HL-60 (cell line): ENCODE results near the gene TENM4.

Experiments used
- DNase-seq, 2 experiments: peaks; one replicate each; pipeline ENCODE4 v3.0.0-alpha.2; 2010 to 2020; ENCODE audit warnings: low read depth in 1 of 2, low spot score in 1 of 2
- H3K27ac ChIP-seq: fragments of 250-450 bp; sonication (Bioruptor Pico); replicated peaks from 2 replicates; pipeline ENCODE4 v1.5.1; 2020; ENCODE audit warnings: mild to moderate bottlenecking, moderate library complexity
- H3K27me3 ChIP-seq: fragments of 250-450 bp; sonication (Bioruptor Pico); 2 replicates; pipeline ENCODE4 v1.5.1; 2021; ENCODE audit warnings: mild to moderate bottlenecking, moderate library complexity; ENCODE audit not compliant: insufficient read depth, poor library complexity, severe bottlenecking
- H3K4me3 ChIP-seq: replicated peaks from 2 replicates; pipeline ENCODE4 v1.5.1; 2011; ENCODE audit warnings: mild to moderate bottlenecking, control low read depth, low read length; ENCODE audit not compliant: insufficient read depth
- GABPA ChIP-seq: IDR thresholded peaks from 2 replicates; pipeline ENCODE4 v1.6.1; 2012; ENCODE audit warnings: low read depth
- POLR2AphosphoS5 ChIP-seq: IDR thresholded peaks from 2 replicates; pipeline ENCODE4 v1.6.1; 2012; ENCODE audit warnings: low read depth
- SPI1 ChIP-seq: IDR thresholded peaks from 2 replicates; pipeline ENCODE4 v1.6.1; 2012; ENCODE audit warnings: low read depth, mild to moderate bottlenecking, borderline replicate concordance
- TF ChIP-seq, protein P1 (sequence below): IDR thresholded peaks from one replicate; pipeline ENCODE4 v1.5.1; 2011; ENCODE audit warnings: low read length, control low read depth, inconsistent platforms; ENCODE audit not compliant: insufficient read depth
- TF ChIP-seq, protein P2 (sequence below): IDR thresholded peaks from 2 replicates; pipeline ENCODE4 v1.6.1; 2012; ENCODE audit warnings: low read depth; ENCODE audit not compliant: insufficient replicate concordance

Gene TENM4

DNA sequence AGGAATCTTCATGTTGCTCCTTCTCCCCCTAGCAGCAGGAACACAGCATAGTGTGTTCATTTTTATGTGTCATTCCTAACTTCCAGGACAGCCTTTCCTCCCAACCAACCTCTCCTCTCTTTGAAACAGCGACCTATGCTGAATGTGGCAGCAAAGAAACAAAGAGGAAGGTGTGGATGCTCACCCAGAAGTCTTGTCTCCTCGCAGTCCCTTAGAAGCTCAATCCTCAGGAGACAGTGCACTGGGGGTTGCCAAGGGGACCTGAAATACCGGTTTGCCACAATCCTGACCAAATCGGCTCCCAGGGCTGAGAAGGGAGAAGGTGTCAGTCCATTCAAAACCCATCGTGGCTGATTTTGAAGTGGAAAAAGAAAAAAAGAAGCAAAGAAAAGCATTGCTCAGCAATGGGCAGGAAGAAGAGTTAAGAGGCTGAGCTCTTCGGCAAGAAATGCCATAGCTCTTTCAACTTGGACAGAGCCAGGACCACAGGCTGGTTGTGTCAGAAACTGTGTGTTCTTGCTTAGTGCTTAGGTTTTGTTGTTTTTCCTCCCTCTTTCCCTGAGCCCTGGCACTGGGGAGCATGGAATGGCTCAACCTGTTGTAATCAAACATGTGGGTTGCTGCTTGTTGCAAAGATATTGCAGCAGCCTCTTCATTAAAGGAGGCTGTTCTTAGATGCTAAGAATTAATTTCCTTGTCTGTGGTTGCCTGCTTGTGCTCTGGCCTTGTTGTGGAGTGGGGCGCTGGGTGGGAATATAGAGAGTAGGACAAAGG, 30.4 kb upstream of the TENM4 start:
- no peak overlapping the region for H3K4me3 ChIP-seq
- TF ChIP-seq, protein P1, sequence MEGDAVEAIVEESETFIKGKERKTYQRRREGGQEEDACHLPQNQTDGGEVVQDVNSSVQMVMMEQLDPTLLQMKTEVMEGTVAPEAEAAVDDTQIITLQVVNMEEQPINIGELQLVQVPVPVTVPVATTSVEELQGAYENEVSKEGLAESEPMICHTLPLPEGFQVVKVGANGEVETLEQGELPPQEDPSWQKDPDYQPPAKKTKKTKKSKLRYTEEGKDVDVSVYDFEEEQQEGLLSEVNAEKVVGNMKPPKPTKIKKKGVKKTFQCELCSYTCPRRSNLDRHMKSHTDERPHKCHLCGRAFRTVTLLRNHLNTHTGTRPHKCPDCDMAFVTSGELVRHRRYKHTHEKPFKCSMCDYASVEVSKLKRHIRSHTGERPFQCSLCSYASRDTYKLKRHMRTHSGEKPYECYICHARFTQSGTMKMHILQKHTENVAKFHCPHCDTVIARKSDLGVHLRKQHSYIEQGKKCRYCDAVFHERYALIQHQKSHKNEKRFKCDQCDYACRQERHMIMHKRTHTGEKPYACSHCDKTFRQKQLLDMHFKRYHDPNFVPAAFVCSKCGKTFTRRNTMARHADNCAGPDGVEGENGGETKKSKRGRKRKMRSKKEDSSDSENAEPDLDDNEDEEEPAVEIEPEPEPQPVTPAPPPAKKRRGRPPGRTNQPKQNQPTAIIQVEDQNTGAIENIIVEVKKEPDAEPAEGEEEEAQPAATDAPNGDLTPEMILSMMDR, result no peak
- TF ChIP-seq, protein P2, sequence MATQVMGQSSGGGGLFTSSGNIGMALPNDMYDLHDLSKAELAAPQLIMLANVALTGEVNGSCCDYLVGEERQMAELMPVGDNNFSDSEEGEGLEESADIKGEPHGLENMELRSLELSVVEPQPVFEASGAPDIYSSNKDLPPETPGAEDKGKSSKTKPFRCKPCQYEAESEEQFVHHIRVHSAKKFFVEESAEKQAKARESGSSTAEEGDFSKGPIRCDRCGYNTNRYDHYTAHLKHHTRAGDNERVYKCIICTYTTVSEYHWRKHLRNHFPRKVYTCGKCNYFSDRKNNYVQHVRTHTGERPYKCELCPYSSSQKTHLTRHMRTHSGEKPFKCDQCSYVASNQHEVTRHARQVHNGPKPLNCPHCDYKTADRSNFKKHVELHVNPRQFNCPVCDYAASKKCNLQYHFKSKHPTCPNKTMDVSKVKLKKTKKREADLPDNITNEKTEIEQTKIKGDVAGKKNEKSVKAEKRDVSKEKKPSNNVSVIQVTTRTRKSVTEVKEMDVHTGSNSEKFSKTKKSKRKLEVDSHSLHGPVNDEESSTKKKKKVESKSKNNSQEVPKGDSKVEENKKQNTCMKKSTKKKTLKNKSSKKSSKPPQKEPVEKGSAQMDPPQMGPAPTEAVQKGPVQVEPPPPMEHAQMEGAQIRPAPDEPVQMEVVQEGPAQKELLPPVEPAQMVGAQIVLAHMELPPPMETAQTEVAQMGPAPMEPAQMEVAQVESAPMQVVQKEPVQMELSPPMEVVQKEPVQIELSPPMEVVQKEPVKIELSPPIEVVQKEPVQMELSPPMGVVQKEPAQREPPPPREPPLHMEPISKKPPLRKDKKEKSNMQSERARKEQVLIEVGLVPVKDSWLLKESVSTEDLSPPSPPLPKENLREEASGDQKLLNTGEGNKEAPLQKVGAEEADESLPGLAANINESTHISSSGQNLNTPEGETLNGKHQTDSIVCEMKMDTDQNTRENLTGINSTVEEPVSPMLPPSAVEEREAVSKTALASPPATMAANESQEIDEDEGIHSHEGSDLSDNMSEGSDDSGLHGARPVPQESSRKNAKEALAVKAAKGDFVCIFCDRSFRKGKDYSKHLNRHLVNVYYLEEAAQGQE, result no peak
- TF ChIP-seq POLR2AphosphoS5 (no peak), GABPA (no peak), SPI1 (no peak)
- peaks cover 3% of the 10 kb centered on the region for H3K27me3 ChIP-seq
- no peak overlapping the region for H3K27ac ChIP-seq
- DNase-seq, result no peak

DNA sequence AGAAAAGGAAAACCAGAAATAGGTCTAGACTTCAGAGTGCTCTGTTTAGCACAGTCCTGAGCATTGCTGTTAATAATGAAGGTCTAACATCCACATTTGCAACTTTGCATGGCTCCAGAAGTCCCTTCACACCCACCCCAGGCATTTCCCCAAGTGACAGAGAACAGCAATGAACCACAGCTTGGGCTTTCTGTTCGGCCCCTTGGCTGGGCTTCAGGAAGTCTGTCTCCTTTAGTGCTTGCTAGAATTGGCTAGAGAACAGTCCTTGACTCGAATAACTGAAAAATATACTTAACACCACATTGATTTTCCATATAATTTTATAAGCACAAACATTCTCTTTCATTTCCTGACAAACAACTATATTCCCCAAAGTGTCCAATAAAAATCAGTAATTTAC, 29.3 kb upstream of the TENM4 start:
- Histone ChIP-seq H3K27me3 (peaks cover 6% of the 10 kb centered on the region), H3K27ac (no peak overlapping the region), H3K4me3 (no peak overlapping the region)
- TF ChIP-seq, protein P2, result no peak
- TF ChIP-seq GABPA (no peak), POLR2AphosphoS5 (no peak), SPI1 (no peak)
- TF ChIP-seq, protein P1, result no peak
- no peak for DNase-seq

DNA sequence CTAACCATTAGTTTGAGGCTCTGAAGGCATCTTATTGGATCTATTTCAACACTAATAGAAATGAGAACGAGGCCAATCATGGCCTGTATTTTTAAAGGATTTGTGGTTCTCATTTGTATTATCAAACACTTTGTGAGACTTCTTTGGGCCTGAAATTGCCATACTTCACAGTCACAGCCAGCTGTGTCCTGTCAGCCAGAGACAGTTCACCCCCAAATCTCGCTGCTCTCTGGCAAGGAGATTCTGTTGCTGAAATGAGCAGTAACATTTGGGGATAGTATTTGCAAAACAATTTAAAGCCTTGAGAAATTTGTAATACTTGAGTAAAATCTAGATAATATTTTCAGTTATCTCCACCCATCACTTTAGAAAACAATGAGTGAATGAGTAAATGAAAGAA, 26.9 kb upstream of the TENM4 start:
- no peak for TF ChIP-seq GABPA
- H3K4me3 ChIP-seq, result no peak overlapping the region
- DNase-seq, result no peak

DNA sequence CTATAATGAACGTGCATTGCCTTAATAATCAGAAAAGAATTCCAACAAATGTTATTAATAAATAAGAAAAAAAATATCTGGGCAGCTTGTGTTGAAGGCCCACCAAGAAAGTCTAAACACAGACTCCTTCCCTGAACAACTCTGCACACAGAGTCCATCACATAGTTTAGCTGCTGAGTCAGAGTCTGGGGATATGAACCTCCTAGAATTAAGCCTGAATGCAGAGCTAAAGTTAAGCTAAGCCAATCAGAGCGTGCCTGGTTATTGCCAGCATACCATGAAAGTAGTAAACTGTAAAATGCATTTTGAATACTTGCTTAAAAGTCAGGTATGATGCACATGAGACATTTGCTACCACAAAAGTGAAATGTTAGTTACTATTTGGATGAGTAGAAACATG, 25.6 kb upstream of the TENM4 start:
- no peak overlapping the region for H3K27ac ChIP-seq
- TF ChIP-seq, protein P2, result no peak
- TF ChIP-seq SPI1 (no peak), GABPA (no peak), POLR2AphosphoS5 (no peak)
- TF ChIP-seq, protein P1, result no peak
- H3K27me3 ChIP-seq, result peaks cover 6% of the 10 kb centered on the region
- DNase-seq, result no peak
- no peak overlapping the region for H3K4me3 ChIP-seq

More for the DNA sequence above, 26.9 kb upstream of the TENM4 start:
- Histone ChIP-seq H3K27ac (no peak overlapping the region), H3K27me3 (peaks cover 6% of the 10 kb centered on the region)
